Measurements from ENCODE around the gene SGIP1. TPM values are rescaled to one million over a fixed set of nuclear protein-coding genes. Genes with fewer than 3 reads are reported as not detected.
"Not testable (repeated sequence)": the region's sequence is repeated elsewhere in the genome, so short reads cannot be mapped to it uniquely, and the experiment has no call there.

SGIP1 gene
- total RNA-seq, 1 experiment from 2014 or later, result not detected

GRCh38 chr1:66728021-66728420 is 194.1 kb downstream of the SGIP1 start:
- Mint-ChIP-seq H3K36me3 (ENCODE audit: insufficient read depth, unreplicated experiment) (no peaks in the 10 kb centered on the region), H3K27ac (ENCODE audit: unreplicated experiment) (no peak overlapping the region), H3K27me3 (ENCODE audit: unreplicated experiment) (no peaks in the 10 kb centered on the region), H3K9me3 (ENCODE audit: low read depth, unreplicated experiment) (no peaks in the 10 kb centered on the region), H3K4me1 (ENCODE audit: low read depth, unreplicated experiment) (no peaks in the 10 kb centered on the region), H3K4me3 (ENCODE audit: low read depth, unreplicated experiment) (no peak overlapping the region)
- no peak for TF ChIP-seq CTCF (IDR thresholded peaks at IDR 0.05; ENCODE audit: unreplicated experiment)
- no TSS peak for BruUV-seq (replicated peaks)
- intact Hi-C loops (cut with micrococcal nuclease; ENCODE audit: unreplicated experiment), result loop anchor here (5.0 kb wide), 1 partner anchor 276 kb away; no protein-coding TSS in a partner anchor
- DNase-seq, result no peak
- CTCF ChIA-PET, result no interaction called here

GRCh38 chr1:66728716-66729115 is 194.8 kb downstream of the SGIP1 start:
- H3K4me1 Mint-ChIP-seq (ENCODE audit: low read depth, unreplicated experiment); BruUV-seq (replicated peaks); CTCF ChIA-PET; H3K4me3 Mint-ChIP-seq (ENCODE audit: low read depth, unreplicated experiment); H3K36me3 Mint-ChIP-seq (ENCODE audit: insufficient read depth, unreplicated experiment); DNase-seq; H3K9me3 Mint-ChIP-seq (ENCODE audit: low read depth, unreplicated experiment); H3K27ac Mint-ChIP-seq (ENCODE audit: unreplicated experiment); H3K27me3 Mint-ChIP-seq (ENCODE audit: unreplicated experiment): not testable (repeated sequence)
- intact Hi-C loops (cut with micrococcal nuclease; ENCODE audit: unreplicated experiment), result loop anchor here (5.0 kb wide), 1 partner anchor 276 kb away; no protein-coding TSS in a partner anchor

DNA sequence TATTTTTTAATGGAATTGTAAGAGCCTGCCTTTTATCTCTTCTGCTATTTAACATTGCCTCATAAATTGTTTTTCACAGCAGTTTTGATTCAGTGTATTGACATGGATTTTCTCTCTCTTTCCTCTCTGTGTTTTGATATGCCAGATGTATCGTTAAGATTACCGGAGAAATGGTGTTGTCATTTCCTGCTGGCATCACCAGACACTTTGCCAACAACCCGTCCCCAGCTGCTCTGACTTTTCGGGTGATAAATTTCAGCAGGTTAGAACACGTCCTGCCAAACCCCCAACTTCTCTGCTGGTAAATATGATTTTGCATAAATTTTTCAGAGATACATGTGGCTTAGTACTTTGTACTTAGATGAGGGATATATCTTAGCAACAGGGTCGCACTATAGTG is 195.2 kb downstream of the SGIP1 start:
- intact Hi-C loops (cut with micrococcal nuclease; ENCODE audit: unreplicated experiment), result loop anchor here (5.0 kb wide), 1 partner anchor 277 kb away; no protein-coding TSS in a partner anchor
- BruUV-seq (replicated peaks), result no TSS peak

GRCh38 chr1:66729523-66729922 is 195.6 kb downstream of the SGIP1 start:
- Mint-ChIP-seq H3K27ac (ENCODE audit: unreplicated experiment) (no peak overlapping the region), H3K27me3 (ENCODE audit: unreplicated experiment) (no peaks in the 10 kb centered on the region), H3K9me3 (ENCODE audit: low read depth, unreplicated experiment) (no peaks in the 10 kb centered on the region), H3K4me1 (ENCODE audit: low read depth, unreplicated experiment) (no peaks in the 10 kb centered on the region), H3K4me3 (ENCODE audit: low read depth, unreplicated experiment) (no peak overlapping the region), H3K36me3 (ENCODE audit: insufficient read depth, unreplicated experiment) (no peaks in the 10 kb centered on the region)
- intact Hi-C loops (cut with micrococcal nuclease; ENCODE audit: unreplicated experiment), result loop anchor here (5.0 kb wide), 1 partner anchor 277 kb away; no protein-coding TSS in a partner anchor
- CTCF ChIA-PET, result no interaction called here
- no peak for DNase-seq
- BruUV-seq (replicated peaks), result no TSS peak
- TF ChIP-seq CTCF (IDR thresholded peaks at IDR 0.05; ENCODE audit: unreplicated experiment), result no peak

More for the DNA sequence above, 195.2 kb downstream of the SGIP1 start:
- TF ChIP-seq CTCF (IDR thresholded peaks at IDR 0.05; ENCODE audit: unreplicated experiment), result no peak
- DNase-seq, result no peak
- H3K4me3 Mint-ChIP-seq (ENCODE audit: low read depth, unreplicated experiment), result no peak overlapping the region
- no peak overlapping the region for H3K27ac Mint-ChIP-seq (ENCODE audit: unreplicated experiment)
- no peaks in the 10 kb centered on the region for H3K36me3 Mint-ChIP-seq (ENCODE audit: insufficient read depth, unreplicated experiment)
- no peaks in the 10 kb centered on the region for H3K27me3 Mint-ChIP-seq (ENCODE audit: unreplicated experiment)
- CTCF ChIA-PET, result no interaction called here
- no peaks in the 10 kb centered on the region for H3K4me1 Mint-ChIP-seq (ENCODE audit: low read depth, unreplicated experiment)
- no peaks in the 10 kb centered on the region for H3K9me3 Mint-ChIP-seq (ENCODE audit: low read depth, unreplicated experiment)

DNA sequence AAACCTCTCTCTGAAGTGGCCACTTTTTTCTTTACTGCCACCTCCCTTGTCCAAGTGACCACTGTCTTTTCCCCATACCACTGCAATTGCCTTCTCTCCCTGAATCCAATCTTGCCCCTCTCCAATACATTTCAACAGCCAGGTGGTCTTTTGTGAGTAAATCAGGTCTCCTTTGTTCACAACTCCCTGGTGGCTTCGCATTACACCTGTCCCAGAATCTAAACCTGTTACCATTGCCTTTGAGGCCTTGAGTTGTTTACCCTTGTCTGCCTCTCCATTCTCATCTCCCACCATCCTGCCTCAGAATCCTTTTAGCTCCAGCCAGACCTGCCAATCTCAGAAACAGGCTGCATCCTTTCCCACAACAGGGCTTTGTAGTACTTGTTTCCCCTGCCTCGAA is 196.5 kb downstream of the SGIP1 start:
- Mint-ChIP-seq H3K27ac (ENCODE audit: unreplicated experiment) (no peak overlapping the region), H3K27me3 (ENCODE audit: unreplicated experiment) (no peaks in the 10 kb centered on the region), H3K4me1 (ENCODE audit: low read depth, unreplicated experiment) (no peaks in the 10 kb centered on the region), H3K9me3 (ENCODE audit: low read depth, unreplicated experiment) (no peaks in the 10 kb centered on the region), H3K4me3 (ENCODE audit: low read depth, unreplicated experiment) (no peak overlapping the region), H3K36me3 (ENCODE audit: insufficient read depth, unreplicated experiment) (no peaks in the 10 kb centered on the region)
- TF ChIP-seq CTCF (IDR thresholded peaks at IDR 0.05; ENCODE audit: unreplicated experiment), result no peak
- no TSS peak for BruUV-seq (replicated peaks)
- intact Hi-C loops (cut with micrococcal nuclease; ENCODE audit: unreplicated experiment), result no loop called here
- DNase-seq, result no peak
- CTCF ChIA-PET, result no interaction called here
